Measurements from ENCODE around the gene ZNF268. TPM values are rescaled to one million over a fixed set of nuclear protein-coding genes. Genes with fewer than 3 reads are reported as not detected.

Gene ZNF268
- 12.2 TPM for total RNA-seq (2021; ENCODE audit: unreplicated experiment)
- 5.3 and 7.8 TPM in 2 replicates for polyA plus RNA-seq (2012)
- percentile 56 among the genes with signal in this experiment for Bru-seq, nascent RNA
- BruChase-seq, experiment 1, labeled RNA remaining after a 6-hour chase = percentile 67 among the genes with signal in this experiment
- BruChase-seq, experiment 2, labeled RNA remaining after a 2-hour chase = percentile 64 among the genes with signal in this experiment
- long read RNA-seq, full-length matches to known transcripts = 22 of 30 reads
- long read RNA-seq, partial matches to known transcripts = 1 of 30 reads
- long read RNA-seq, other reads (novel, unspliced or antisense) = 7 of 30 reads

DNA sequence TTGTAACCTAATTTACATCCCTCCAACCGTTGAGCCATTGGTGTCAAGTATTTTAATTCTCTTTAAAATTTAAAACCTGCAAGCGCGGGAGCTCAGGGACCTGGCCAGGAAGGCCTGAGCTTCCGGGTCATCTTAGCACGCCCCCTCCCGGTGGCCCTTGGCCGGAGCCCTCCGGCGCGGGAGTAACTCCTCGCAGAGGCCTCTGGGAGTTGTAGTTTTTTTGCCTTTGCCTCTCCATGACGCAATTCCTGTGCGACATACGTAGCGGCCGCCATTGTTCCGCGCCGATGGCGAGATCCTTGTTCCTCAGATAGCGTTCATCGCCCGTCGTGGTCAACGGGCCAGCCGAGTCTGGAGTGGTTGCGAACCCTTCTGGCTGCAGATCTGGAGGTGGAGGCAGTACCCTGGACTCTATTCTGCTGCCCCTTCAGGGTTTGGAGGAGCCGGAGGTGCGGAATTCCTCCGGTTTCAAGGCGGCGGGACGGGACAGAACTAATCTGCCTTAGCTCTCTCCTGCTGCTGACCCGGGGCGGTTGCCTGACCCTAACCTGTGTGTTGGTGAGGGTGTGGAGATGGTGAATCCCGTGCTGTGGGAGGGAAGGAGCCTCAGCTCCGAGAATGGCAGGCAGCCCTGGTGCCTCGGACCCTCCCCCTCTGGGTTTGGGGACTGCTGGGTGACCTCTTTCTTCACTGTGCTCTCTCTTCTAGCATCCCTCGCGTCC is at the start of gene ZNF268:
Gene ZNF268 (plus strand): TSS at position 258 of the 722 bp plus-strand sequence. CDS start 503 bp downstream, outside the sequence.
- DNase-seq (ENCODE audit: low read depth, low spot score) (peak; percentile 85), ATAC-seq (peak; percentile 96)
- Histone ChIP-seq H3K36me3 (ENCODE audit: control insufficient read depth in 1 of 2, insufficient read depth in 2 of 2, low read length in 2 of 2) (peaks cover 0 to 4% of the 10 kb centered on the region in 2 experiments; a peak in 1 of 4 replicates), H3K4me2 (ENCODE audit: low read length) (peak within 1 kb of the TSS; percentile 80), H2AFZ (ENCODE audit: low read depth, low read length, poor library complexity, severe bottlenecking) (peak within 1 kb of the TSS; percentile 60), H3K27ac (ENCODE audit: low read depth, low read length) (peak within 1 kb of the TSS; percentile 56), H3K79me2 (ENCODE audit: insufficient read depth, low read length) (peaks cover 3% of the 10 kb centered on the region; the same call in 1 of the 2 replicates), H3K27me3 (ENCODE audit: insufficient read depth, low read length) (no peaks in the 10 kb centered on the region), H4K20me1 (ENCODE audit: insufficient read depth) (no peaks in the 10 kb centered on the region), H3K4me1 (ENCODE audit: control insufficient read depth in 1 of 2, insufficient read depth in 2 of 2, low read length in 2 of 2) (peaks cover 0 to 7% of the 10 kb centered on the region in 2 experiments; a peak in 1 of 4 replicates), H3K4me3 (replicated peaks in 1 of 2; ENCODE audit: low read depth in 1 of 2, low read length in 2 of 2) (peak within 1 kb of the TSS; percentile 77 to 83), H3K9me3 (ENCODE audit: control insufficient read depth in 1 of 2, insufficient read depth in 1 of 2, low read depth in 1 of 2, low read length in 2 of 2) (peaks cover 17 to 22% of the 10 kb centered on the region in 2 experiments; a peak in 2 of 4 replicates), H3K9me2 (ENCODE audit: insufficient read depth) (no peaks in the 10 kb centered on the region), H3K9ac (ENCODE audit: low read length) (peak within 1 kb of the TSS; percentile 63)
- CTCF ChIA-PET = no interaction called here
- POLR2A ChIA-PET = no interaction called here
- intact Hi-C loops (cut with micrococcal nuclease) = loop anchor here (1.0 kb wide), 2 partner anchors 144 to 413 kb away; partner anchors contain the start of gene ZNF84
- RAD21 ChIA-PET (ENCODE audit: low non-redundant PET in 1 of 2, low total read pairs in 2 of 2, uncharacterized antibody in 2 of 2, unreplicated experiment in 2 of 2) = no interaction called here
- BruUV-seq (replicated peaks) = TSS peak; percentile 71
- TF ChIP-seq SIN3A (IDR thresholded peaks at IDR 0.05; ENCODE audit: low read depth) = 0 out of 2 replicates have a peak, but pooled peaks have one; percentile 15
- TF ChIP-seq ZFX (IDR thresholded peaks at IDR 0.05) = no peak
- TF ChIP-seq JUND (IDR thresholded peaks at IDR 0.05) = no peak
- TF ChIP-seq SP1 (IDR thresholded peaks at IDR 0.05; ENCODE audit: low read depth) = peak; percentile 63
- TF ChIP-seq, protein P1, sequence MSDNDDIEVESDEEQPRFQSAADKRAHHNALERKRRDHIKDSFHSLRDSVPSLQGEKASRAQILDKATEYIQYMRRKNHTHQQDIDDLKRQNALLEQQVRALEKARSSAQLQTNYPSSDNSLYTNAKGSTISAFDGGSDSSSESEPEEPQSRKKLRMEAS (IDR thresholded peaks at IDR 0.05) = peak; percentile 57; the same call in 1 of the 2 replicates
- TF ChIP-seq RAD21 (IDR thresholded peaks at IDR 0.05; ENCODE audit: low read depth) = peak; percentile 56
- TF ChIP-seq FOSL1 (IDR thresholded peaks at IDR 0.05; ENCODE audit: low read depth) = no peak
- no peak for TF ChIP-seq ZNF274 (IDR thresholded peaks at IDR 0.05; ENCODE audit: low read depth, low read length)
- TF ChIP-seq, protein P2, sequence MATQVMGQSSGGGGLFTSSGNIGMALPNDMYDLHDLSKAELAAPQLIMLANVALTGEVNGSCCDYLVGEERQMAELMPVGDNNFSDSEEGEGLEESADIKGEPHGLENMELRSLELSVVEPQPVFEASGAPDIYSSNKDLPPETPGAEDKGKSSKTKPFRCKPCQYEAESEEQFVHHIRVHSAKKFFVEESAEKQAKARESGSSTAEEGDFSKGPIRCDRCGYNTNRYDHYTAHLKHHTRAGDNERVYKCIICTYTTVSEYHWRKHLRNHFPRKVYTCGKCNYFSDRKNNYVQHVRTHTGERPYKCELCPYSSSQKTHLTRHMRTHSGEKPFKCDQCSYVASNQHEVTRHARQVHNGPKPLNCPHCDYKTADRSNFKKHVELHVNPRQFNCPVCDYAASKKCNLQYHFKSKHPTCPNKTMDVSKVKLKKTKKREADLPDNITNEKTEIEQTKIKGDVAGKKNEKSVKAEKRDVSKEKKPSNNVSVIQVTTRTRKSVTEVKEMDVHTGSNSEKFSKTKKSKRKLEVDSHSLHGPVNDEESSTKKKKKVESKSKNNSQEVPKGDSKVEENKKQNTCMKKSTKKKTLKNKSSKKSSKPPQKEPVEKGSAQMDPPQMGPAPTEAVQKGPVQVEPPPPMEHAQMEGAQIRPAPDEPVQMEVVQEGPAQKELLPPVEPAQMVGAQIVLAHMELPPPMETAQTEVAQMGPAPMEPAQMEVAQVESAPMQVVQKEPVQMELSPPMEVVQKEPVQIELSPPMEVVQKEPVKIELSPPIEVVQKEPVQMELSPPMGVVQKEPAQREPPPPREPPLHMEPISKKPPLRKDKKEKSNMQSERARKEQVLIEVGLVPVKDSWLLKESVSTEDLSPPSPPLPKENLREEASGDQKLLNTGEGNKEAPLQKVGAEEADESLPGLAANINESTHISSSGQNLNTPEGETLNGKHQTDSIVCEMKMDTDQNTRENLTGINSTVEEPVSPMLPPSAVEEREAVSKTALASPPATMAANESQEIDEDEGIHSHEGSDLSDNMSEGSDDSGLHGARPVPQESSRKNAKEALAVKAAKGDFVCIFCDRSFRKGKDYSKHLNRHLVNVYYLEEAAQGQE (IDR thresholded peaks at IDR 0.05; ENCODE audit: low read depth) = no peak
- TF ChIP-seq POLR2A (IDR thresholded peaks at IDR 0.05; ENCODE audit: borderline replicate concordance, extremely low read depth, insufficient read depth, insufficient read length) = no peak
- TF ChIP-seq YY1 (IDR thresholded peaks at IDR 0.05; ENCODE audit: extremely low read depth, insufficient replicate concordance, low read depth, low read length) = peak; percentile 98
- TF ChIP-seq, protein P3, sequence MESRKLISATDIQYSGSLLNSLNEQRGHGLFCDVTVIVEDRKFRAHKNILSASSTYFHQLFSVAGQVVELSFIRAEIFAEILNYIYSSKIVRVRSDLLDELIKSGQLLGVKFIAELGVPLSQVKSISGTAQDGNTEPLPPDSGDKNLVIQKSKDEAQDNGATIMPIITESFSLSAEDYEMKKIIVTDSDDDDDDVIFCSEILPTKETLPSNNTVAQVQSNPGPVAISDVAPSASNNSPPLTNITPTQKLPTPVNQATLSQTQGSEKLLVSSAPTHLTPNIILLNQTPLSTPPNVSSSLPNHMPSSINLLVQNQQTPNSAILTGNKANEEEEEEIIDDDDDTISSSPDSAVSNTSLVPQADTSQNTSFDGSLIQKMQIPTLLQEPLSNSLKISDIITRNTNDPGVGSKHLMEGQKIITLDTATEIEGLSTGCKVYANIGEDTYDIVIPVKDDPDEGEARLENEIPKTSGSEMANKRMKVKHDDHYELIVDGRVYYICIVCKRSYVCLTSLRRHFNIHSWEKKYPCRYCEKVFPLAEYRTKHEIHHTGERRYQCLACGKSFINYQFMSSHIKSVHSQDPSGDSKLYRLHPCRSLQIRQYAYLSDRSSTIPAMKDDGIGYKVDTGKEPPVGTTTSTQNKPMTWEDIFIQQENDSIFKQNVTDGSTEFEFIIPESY (IDR thresholded peaks at IDR 0.05; ENCODE audit: extremely low read depth, insufficient replicate concordance, low read length) = peak; percentile 8
- TF ChIP-seq, protein P4, sequence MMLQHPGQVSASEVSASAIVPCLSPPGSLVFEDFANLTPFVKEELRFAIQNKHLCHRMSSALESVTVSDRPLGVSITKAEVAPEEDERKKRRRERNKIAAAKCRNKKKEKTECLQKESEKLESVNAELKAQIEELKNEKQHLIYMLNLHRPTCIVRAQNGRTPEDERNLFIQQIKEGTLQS (IDR thresholded peaks at IDR 0.05) = no peak
- no peak for TF ChIP-seq TCF7L2 (IDR thresholded peaks at IDR 0.05; ENCODE audit: borderline replicate concordance, extremely low read depth, insufficient read depth, insufficient read length)
- TF ChIP-seq, protein P5, sequence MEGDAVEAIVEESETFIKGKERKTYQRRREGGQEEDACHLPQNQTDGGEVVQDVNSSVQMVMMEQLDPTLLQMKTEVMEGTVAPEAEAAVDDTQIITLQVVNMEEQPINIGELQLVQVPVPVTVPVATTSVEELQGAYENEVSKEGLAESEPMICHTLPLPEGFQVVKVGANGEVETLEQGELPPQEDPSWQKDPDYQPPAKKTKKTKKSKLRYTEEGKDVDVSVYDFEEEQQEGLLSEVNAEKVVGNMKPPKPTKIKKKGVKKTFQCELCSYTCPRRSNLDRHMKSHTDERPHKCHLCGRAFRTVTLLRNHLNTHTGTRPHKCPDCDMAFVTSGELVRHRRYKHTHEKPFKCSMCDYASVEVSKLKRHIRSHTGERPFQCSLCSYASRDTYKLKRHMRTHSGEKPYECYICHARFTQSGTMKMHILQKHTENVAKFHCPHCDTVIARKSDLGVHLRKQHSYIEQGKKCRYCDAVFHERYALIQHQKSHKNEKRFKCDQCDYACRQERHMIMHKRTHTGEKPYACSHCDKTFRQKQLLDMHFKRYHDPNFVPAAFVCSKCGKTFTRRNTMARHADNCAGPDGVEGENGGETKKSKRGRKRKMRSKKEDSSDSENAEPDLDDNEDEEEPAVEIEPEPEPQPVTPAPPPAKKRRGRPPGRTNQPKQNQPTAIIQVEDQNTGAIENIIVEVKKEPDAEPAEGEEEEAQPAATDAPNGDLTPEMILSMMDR (IDR thresholded peaks at IDR 0.05 in 2 of 3, conservative IDR thresholded peaks at IDR 0.05 in 1 of 3; ENCODE audit: borderline replicate concordance in 1 of 3, insufficient read depth in 1 of 3, low read depth in 2 of 3, low read length in 2 of 3) = peak; percentile 66 to 86 (median 67)
- TF ChIP-seq EGR1 (IDR thresholded peaks at IDR 0.05; ENCODE audit: low read depth) = peak; percentile 69; the same call in 1 of the 2 replicates
- peak; percentile 95 for TF ChIP-seq SRF (IDR thresholded peaks at IDR 0.05; ENCODE audit: low read depth)

All from HCT116 (cell line).